A549 (cell line): Measurements from ENCODE around the gene ARHGEF11. TPM values are rescaled to one million over a fixed set of nuclear protein-coding genes. Genes with fewer than 3 reads are reported as not detected.

Source experiments
- ATAC-seq, 2 experiments: fragments of 200-7000 bp in 1 of 2; fragments of >200 bp in 1 of 2; cut with Nextera tagmentation in 1 of 2; cut with Tn5 transposase in 1 of 2; 3 replicates each; pipeline versions ENCODE4 v1.8.0 to v1.9.1; 2018 to 2020; ENCODE audit warnings: mild to moderate bottlenecking in 1 of 2, moderate library complexity in 1 of 2
- CTCF ChIA-PET: fragments of 300-600 bp; sonication (Branson Sonifier 250); formaldehyde crosslinking; extraction: SDS; loops from one replicate; lab custom pipeline; 2021; ENCODE audit warnings: antibody characterized with exemption, inconsistent platforms; lab: Yijun Ruan, JAX
- POLR2A ChIA-PET: fragments of 350-600 bp; formaldehyde crosslinking; extraction: SDS; loops from one replicate; lab custom pipeline; 2021; ENCODE audit warnings: antibody characterized with exemption, inconsistent platforms; lab: Yijun Ruan, JAX
- DNase-seq, 2 experiments: peaks; one replicate each; pipeline versions ENCODE4 v3.0.0 to v3.0.0-alpha.2; 2011 to 2016; ENCODE audit warnings: low read depth in 1 of 2, low spot score in 1 of 2
- FAIRE-seq: peaks from 2 replicates; lab custom pipeline; 2011; peaks lifted over from hg19 to GRCh38; lab: Jason Lieb, UNC
- H3K27ac ChIP-seq, 2 experiments: fragments of >200 bp; sonication (Bioruptor Twin); formaldehyde crosslinking; 3 replicates each; pipeline ENCODE4 v1.5.1; 2016 to 2017
- H3K4me1 ChIP-seq: fragments of >200 bp; sonication (Bioruptor Twin); formaldehyde crosslinking; 3 replicates; pipeline ENCODE4 v1.6.1; 2016
- H3K4me2 ChIP-seq: fragments of >200 bp; sonication (Bioruptor Twin); formaldehyde crosslinking; 3 replicates; pipeline ENCODE4 v1.6.1; 2016
- H3K4me3 ChIP-seq: fragments of >200 bp; sonication (Bioruptor Twin); formaldehyde crosslinking; 3 replicates; pipeline ENCODE4 v1.5.1; 2016
- H3K9me3 ChIP-seq: fragments of >200 bp; sonication (Bioruptor Twin); formaldehyde crosslinking; 3 replicates; pipeline ENCODE4 v1.6.1; 2016
- BHLHE40 ChIP-seq: IDR thresholded peaks from 2 replicates; pipeline ENCODE4 v1.6.1; 2012; ENCODE audit warnings: low read depth, low read length, inconsistent platforms
- CBX2 ChIP-seq: fragments of 200-600 bp; sonication (generic); IDR thresholded peaks from 2 replicates; pipeline ENCODE4 v1.6.1; 2016; ENCODE audit warnings: low read depth, mild to moderate bottlenecking, borderline replicate concordance
- CBX8 ChIP-seq: fragments of 200-600 bp; sonication (generic); IDR thresholded peaks from 2 replicates; pipeline ENCODE4 v1.6.1; 2016
- CHD2 ChIP-seq: fragments of 150-350 bp; IDR thresholded peaks from 2 replicates; pipeline ENCODE4 v1.6.1; 2014; ENCODE audit warnings: low read length; ENCODE audit not compliant: partially characterized antibody
- EHF ChIP-seq: fragments of 250-450 bp; sonication (Bioruptor Pico); IDR thresholded peaks from 2 replicates; pipeline ENCODE4 v1.5.0; 2020; ENCODE audit warnings: mild to moderate bottlenecking
- EP300 ChIP-seq, 2 experiments: fragments of >200 bp; sonication (Bioruptor Twin); formaldehyde crosslinking; IDR thresholded peaks; 2 replicates in 1 of 2; 3 replicates in 1 of 2; pipeline ENCODE4 v1.6.1; 2016 to 2017
- ESRRA ChIP-seq: fragments of 150-350 bp; IDR thresholded peaks from 2 replicates; pipeline ENCODE4 v1.6.1; 2014; ENCODE audit warnings: mild to moderate bottlenecking, low read length, borderline replicate concordance
- GATA3 ChIP-seq: IDR thresholded peaks from 2 replicates; pipeline ENCODE4 v1.6.1; 2012; ENCODE audit warnings: borderline replicate concordance
- HDAC2 ChIP-seq: fragments of 200-600 bp; sonication (generic); IDR thresholded peaks from 2 replicates; pipeline ENCODE4 v1.6.1; 2016
- HOXB13 ChIP-seq: fragments of 250-450 bp; sonication (Bioruptor Pico); IDR thresholded peaks from 2 replicates; pipeline ENCODE4 v1.5.0; 2020; ENCODE audit warnings: low read depth, mild to moderate bottlenecking, moderate library complexity
- JUN ChIP-seq, 2 experiments: fragments of >200 bp; sonication (Bioruptor Twin); formaldehyde crosslinking; IDR thresholded peaks; 2 replicates in 1 of 2; 3 replicates in 1 of 2; pipeline ENCODE4 v1.6.1; 2016 to 2017
- KDM1A ChIP-seq: fragments of 200-600 bp; sonication (generic); IDR thresholded peaks from 2 replicates; pipeline ENCODE4 v1.6.1; 2016; ENCODE audit warnings: low read depth, mild to moderate bottlenecking
- MAFK ChIP-seq: fragments of 450-650 bp; IDR thresholded peaks from 2 replicates; pipeline ENCODE4 v1.6.1; 2014; ENCODE audit not compliant: partially characterized antibody
- MYC ChIP-seq: IDR thresholded peaks from 2 replicates; pipeline ENCODE4 v1.6.1; 2012; ENCODE audit warnings: mild to moderate bottlenecking, inconsistent platforms, low read length, improper control_type of control experiment, borderline replicate concordance
- NFE2L2 ChIP-seq: fragments of 150-350 bp; conservative IDR thresholded peaks from 2 replicates; pipeline ENCODE4 v1.6.1; 2014; ENCODE audit warnings: low read length
- NPAS2 ChIP-seq: fragments of 250-450 bp; sonication (Bioruptor Pico); IDR thresholded peaks from 2 replicates; pipeline ENCODE4 v1.8.0; 2022; ENCODE audit warnings: mild to moderate bottlenecking, moderate library complexity, borderline replicate concordance
- PHF8 ChIP-seq: fragments of 200-600 bp; sonication (generic); IDR thresholded peaks from 2 replicates; pipeline ENCODE4 v1.6.1; 2016; ENCODE audit warnings: low read depth, mild to moderate bottlenecking, antibody characterized with exemption, moderate library complexity, borderline replicate concordance
- POLR2A ChIP-seq: IDR thresholded peaks from 2 replicates; pipeline ENCODE4 v1.6.1; 2012; ENCODE audit warnings: mild to moderate bottlenecking, low read length
- RFX5 ChIP-seq: fragments of 450-650 bp; IDR thresholded peaks from 2 replicates; pipeline ENCODE4 v1.7.1; 2014; ENCODE audit warnings: antibody characterized with exemption, mild to moderate bottlenecking, moderate library complexity
- SMC3 ChIP-seq: fragments of >200 bp; sonication (Bioruptor Twin); formaldehyde crosslinking; IDR thresholded peaks from 3 replicates; pipeline ENCODE4 v1.6.1; 2018; ENCODE audit warnings: inconsistent platforms
- TFCP2L1 ChIP-seq: fragments of 250-450 bp; sonication (Bioruptor Pico); IDR thresholded peaks from 2 replicates; pipeline ENCODE4 v1.5.0; 2021; ENCODE audit warnings: mild to moderate bottlenecking
- TP53 ChIP-seq: fragments of 250-450 bp; sonication (Bioruptor Pico); IDR thresholded peaks from 2 replicates; pipeline ENCODE4 v1.5.0; 2021; ENCODE audit warnings: mild to moderate bottlenecking, moderate library complexity
- ZFP36 ChIP-seq: fragments of 450-650 bp; IDR thresholded peaks from 2 replicates; pipeline ENCODE4 v1.6.1; 2014; ENCODE audit warnings: borderline replicate concordance; ENCODE audit not compliant: partially characterized antibody
- ZSCAN20 ChIP-seq: fragments of 250-450 bp; sonication (Bioruptor Pico); IDR thresholded peaks from 2 replicates; pipeline ENCODE4 v1.8.0; 2022; ENCODE audit warnings: mild to moderate bottlenecking, moderate library complexity
- WGBS: methylation state at CpG from one replicate; pipeline ENCODE4 v1.1.6; 2017; ENCODE audit errors: missing lambda C conversion rate; 5-methylcytosine and 5-hydroxymethylcytosine counted together
- polyA plus RNA-seq, 4 experiments: library from polyadenylated mRNA; depleted of rRNA in 3 of 4; stranded (reverse); fragments of >200 nt; fragmentation: RNase III in 1 of 4; extraction: RNeasy Plus Mini Kit Qiagen cat#74134 plus additional on column Dnase treatment in 1 of 4; gene quantifications; 2 replicates in 3 of 4; 3 replicates in 1 of 4; pipeline ENCODE4 v1.2.3, GENCODE V29; 2011 to 2017
- TF ChIP-seq, protein P1 (sequence below): IDR thresholded peaks from 2 replicates; pipeline ENCODE4 v1.6.1; 2012; ENCODE audit warnings: low read depth, borderline replicate concordance
- TF ChIP-seq, protein P2 (sequence below): fragments of 450-650 bp; IDR thresholded peaks from 2 replicates; pipeline ENCODE4 v1.6.1; 2014; ENCODE audit warnings: antibody characterized with exemption

ARHGEF11 gene
- polyA plus RNA-seq, 2 of the 4 experiments (the other 2 are of a cell fraction), result 15.7 to 17.1 TPM

GRCh38 chr1:156987715-156988114 is 57.8 kb downstream of the ARHGEF11 start (continued):
- no peak for TF ChIP-seq KDM1A
- TF ChIP-seq, protein P1, sequence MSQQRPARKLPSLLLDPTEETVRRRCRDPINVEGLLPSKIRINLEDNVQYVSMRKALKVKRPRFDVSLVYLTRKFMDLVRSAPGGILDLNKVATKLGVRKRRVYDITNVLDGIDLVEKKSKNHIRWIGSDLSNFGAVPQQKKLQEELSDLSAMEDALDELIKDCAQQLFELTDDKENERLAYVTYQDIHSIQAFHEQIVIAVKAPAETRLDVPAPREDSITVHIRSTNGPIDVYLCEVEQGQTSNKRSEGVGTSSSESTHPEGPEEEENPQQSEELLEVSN, result no peak
- TF ChIP-seq GATA3, result no peak
- TF ChIP-seq, protein P2, sequence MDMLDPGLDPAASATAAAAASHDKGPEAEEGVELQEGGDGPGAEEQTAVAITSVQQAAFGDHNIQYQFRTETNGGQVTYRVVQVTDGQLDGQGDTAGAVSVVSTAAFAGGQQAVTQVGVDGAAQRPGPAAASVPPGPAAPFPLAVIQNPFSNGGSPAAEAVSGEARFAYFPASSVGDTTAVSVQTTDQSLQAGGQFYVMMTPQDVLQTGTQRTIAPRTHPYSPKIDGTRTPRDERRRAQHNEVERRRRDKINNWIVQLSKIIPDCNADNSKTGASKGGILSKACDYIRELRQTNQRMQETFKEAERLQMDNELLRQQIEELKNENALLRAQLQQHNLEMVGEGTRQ, result no peak
- TF ChIP-seq ESRRA, result no peak
- TF ChIP-seq MYC, result no peak
- no peak for TF ChIP-seq NFE2L2

DNA sequence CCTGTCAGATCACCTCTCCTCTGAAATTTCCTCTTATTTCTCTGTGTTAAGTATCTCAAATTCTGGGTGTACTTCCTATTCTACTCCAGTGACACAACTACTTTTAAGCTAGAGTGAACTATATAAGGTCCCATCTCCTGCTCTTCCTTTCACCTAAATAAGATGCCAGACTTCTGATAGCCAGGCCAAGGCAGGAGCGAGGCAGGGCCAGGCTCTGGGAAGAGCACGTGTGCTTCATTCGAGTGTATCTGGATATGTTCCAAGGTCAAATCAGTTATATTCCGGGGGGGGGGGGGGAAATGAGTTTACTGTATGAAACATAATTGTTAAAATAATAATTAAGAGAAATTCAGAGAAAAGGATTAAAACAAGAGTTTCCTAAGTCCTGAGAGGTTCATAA is 65.0 kb downstream of the ARHGEF11 start:
- H3K4me1 ChIP-seq, result no peaks in the 10 kb centered on the region
- H3K9me3 ChIP-seq, result no peaks in the 10 kb centered on the region
- no peak overlapping the region for H3K4me2 ChIP-seq
- FAIRE-seq, result no peak
- no peak for ATAC-seq
- DNase-seq, result no peak
- H3K27ac ChIP-seq, result no peak overlapping the region
- no peak overlapping the region for H3K4me3 ChIP-seq
- TF ChIP-seq PHF8 (no peak), HDAC2 (no peak), CBX8 (no peak), HOXB13 (CRISPR knock-in tag) (no peak), SMC3 (no peak), JUN (IDR thresholded peaks at IDR 0.05) (no peak), EP300 (IDR thresholded peaks at IDR 0.05) (no peak), EHF (CRISPR knock-in tag) (no peak), TFCP2L1 (CRISPR knock-in tag) (no peak), BHLHE40 (no peak), POLR2A (no peak), CHD2 (no peak), ZSCAN20 (no peak), CBX2 (no peak), TP53 (no peak), RFX5 (no peak), MAFK (no peak), NPAS2 (CRISPR knock-in tag) (no peak), MYC (no peak)
- 80% methylated on average over 4 of the region's 4 CpGs for WGBS
- ChIA-PET POLR2A (no interaction called here), CTCF (interaction anchor here (1.1 to 1.5 kb wide), 3 partner anchors 17 to 254 kb away, joined by 3 read pairs; no protein-coding TSS in a partner anchor)

- 96% methylated on average over 2 of the region's 2 CpGs for WGBS
- H3K4me3 ChIP-seq, result no peak overlapping the region
- ChIA-PET CTCF (no interaction called here), POLR2A (no interaction called here)
- no peak for DNase-seq
- TF ChIP-seq, protein P2, result no peak
- TF ChIP-seq MAFK (no peak), ZFP36 (no peak)
- no peak overlapping the region for H3K4me2 ChIP-seq
- H3K4me1 ChIP-seq, result no peaks in the 10 kb centered on the region
- ATAC-seq, result no peak
- no peak overlapping the region for H3K27ac ChIP-seq
- no peaks in the 10 kb centered on the region for H3K9me3 ChIP-seq
- no peak for FAIRE-seq
These were observed 70.5 kb downstream of the ARHGEF11 start for GRCh38 chr1:156975084-156975483.
